BLaER1 (cell line): ENCODE measurements around the gene C16orf86.

ENCODE experiments used
- H3K27ac ChIP-seq: shearing (Covaris generic); formaldehyde crosslinking; 2 replicates; pipeline ENCODE4 v1.8.1; 2022
- H3K27me3 ChIP-seq: shearing (Covaris generic); formaldehyde crosslinking; 2 replicates; pipeline ENCODE4 v1.8.1; 2022
- H3K36me3 ChIP-seq: shearing (Covaris generic); formaldehyde crosslinking; 2 replicates; pipeline ENCODE4 v1.8.1; 2022
- H3K4me1 ChIP-seq: shearing (Covaris generic); formaldehyde crosslinking; 2 replicates; pipeline ENCODE4 v1.8.1; 2022
- H3K4me2 ChIP-seq: shearing (Covaris generic); formaldehyde crosslinking; 2 replicates; pipeline ENCODE4 v1.8.1; 2022
- H3K4me3 ChIP-seq: shearing (Covaris generic); formaldehyde crosslinking; 2 replicates; pipeline ENCODE4 v1.8.1; 2022
- H3K9ac ChIP-seq: shearing (Covaris generic); formaldehyde crosslinking; 2 replicates; pipeline ENCODE4 v1.8.1; 2022
- H3K9me3 ChIP-seq: shearing (Covaris generic); formaldehyde crosslinking; 2 replicates; pipeline ENCODE4 v1.8.1; 2022
- H4K20me1 ChIP-seq: shearing (Covaris generic); formaldehyde crosslinking; 2 replicates; pipeline ENCODE4 v1.8.1; 2022
- Cebpa-rat ChIP-seq: shearing (Covaris generic); IDR thresholded peaks from 2 replicates; pipeline ENCODE4 v1.8.1; 2022

Gene C16orf86

GRCh38 chr16:67666559-67667452 lies at the start of gene C16orf86, which contains the start of gene ENKD1:
Gene C16orf86, plus strand, starts transcription at chr16:67666814. Its CDS starts 157 bp downstream, at chr16:67666971.
Gene ENKD1, minus strand, starts transcription at chr16:67666750. Its CDS starts 308 bp downstream, at chr16:67666442.
- peak within 1 kb of the TSS; percentile 95 for H3K9ac ChIP-seq
- H3K4me3 ChIP-seq: peak within 1 kb of the TSS; percentile 88
- H3K4me2 ChIP-seq: peak within 1 kb of the TSS; percentile 99
- H3K4me1 ChIP-seq: peaks cover 58% of the 10 kb centered on the region
- H3K36me3 ChIP-seq: peaks cover 19% of the 10 kb centered on the region
- H3K27ac ChIP-seq: peak within 1 kb of the TSS; percentile 97
- peaks cover 7% of the 10 kb centered on the region; the same call in 1 of the 2 replicates for H4K20me1 ChIP-seq
- H3K27me3 ChIP-seq: no peaks in the 10 kb centered on the region
- no peak for TF ChIP-seq Cebpa-rat
- H3K9me3 ChIP-seq: no peaks in the 10 kb centered on the region

DNA sequence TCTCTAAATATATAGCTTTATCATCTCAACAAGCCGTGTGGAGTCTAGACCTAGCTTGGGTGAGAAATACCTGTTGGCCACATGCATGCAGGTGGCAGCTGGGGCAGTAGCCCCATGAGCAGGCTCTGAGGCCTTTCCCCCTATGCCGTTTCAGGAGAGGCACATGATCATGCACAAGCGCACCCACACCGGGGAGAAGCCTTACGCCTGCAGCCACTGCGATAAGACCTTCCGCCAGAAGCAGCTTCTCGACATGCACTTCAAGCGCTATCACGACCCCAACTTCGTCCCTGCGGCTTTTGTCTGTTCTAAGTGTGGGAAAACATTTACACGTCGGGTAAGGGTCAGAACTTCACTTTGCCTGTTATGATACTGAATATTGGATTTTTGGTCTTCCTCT lies 38.4 kb upstream of the C16orf86 start:
- Histone ChIP-seq H3K27ac (no peak overlapping the region), H4K20me1 (no peaks in the 10 kb centered on the region), H3K4me2 (no peak overlapping the region), H3K4me3 (no peak overlapping the region), H3K27me3 (no peaks in the 10 kb centered on the region), H3K9ac (no peak overlapping the region), H3K4me1 (no peaks in the 10 kb centered on the region), H3K9me3 (no peaks in the 10 kb centered on the region), H3K36me3 (peaks cover 97% of the 10 kb centered on the region)
- TF ChIP-seq Cebpa-rat: no peak

- no peak overlapping the region for H3K9ac ChIP-seq
- no peak for TF ChIP-seq Cebpa-rat
- H3K4me1 ChIP-seq: no peaks in the 10 kb centered on the region
- H4K20me1 ChIP-seq: no peaks in the 10 kb centered on the region
- no peaks in the 10 kb centered on the region for H3K9me3 ChIP-seq
- no peaks in the 10 kb centered on the region for H3K27me3 ChIP-seq
- no peak overlapping the region for H3K4me3 ChIP-seq
- no peak overlapping the region for H3K27ac ChIP-seq
- H3K4me2 ChIP-seq: no peak overlapping the region
- H3K36me3 ChIP-seq: peaks cover 98% of the 10 kb centered on the region
Measured at GRCh38 chr16:67632415-67633172, 34.0 kb upstream of the C16orf86 start.

- Histone ChIP-seq H3K4me2 (no peak overlapping the region), H3K27ac (no peak overlapping the region), H3K36me3 (peaks cover 86% of the 10 kb centered on the region), H3K9ac (no peak overlapping the region), H3K27me3 (no peaks in the 10 kb centered on the region), H3K9me3 (no peaks in the 10 kb centered on the region), H3K4me1 (peaks cover 14% of the 10 kb centered on the region), H4K20me1 (no peaks in the 10 kb centered on the region), H3K4me3 (no peak overlapping the region)
- no peak for TF ChIP-seq Cebpa-rat
Measured at GRCh38 chr16:67636713-67637112, 29.9 kb upstream of the C16orf86 start.

DNA sequence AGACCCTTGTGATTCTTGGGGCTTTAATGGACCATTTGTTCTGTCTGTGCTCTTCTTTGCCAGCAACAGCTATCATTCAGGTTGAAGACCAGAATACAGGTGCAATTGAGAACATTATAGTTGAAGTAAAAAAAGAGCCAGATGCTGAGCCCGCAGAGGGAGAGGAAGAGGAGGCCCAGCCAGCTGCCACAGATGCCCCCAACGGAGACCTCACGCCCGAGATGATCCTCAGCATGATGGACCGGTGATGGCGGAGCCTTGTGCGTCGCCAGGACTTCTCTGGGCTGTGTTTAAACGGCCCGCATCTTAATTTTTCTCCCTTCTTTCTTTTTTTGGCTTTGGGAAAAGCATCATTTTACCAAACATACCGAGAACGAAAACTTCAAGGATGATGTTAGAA lies 29.0 kb upstream of the C16orf86 start:
- Histone ChIP-seq H3K27ac (no peak overlapping the region), H3K36me3 (peaks cover 77% of the 10 kb centered on the region), H4K20me1 (no peaks in the 10 kb centered on the region), H3K4me2 (no peak overlapping the region), H3K9me3 (no peaks in the 10 kb centered on the region), H3K9ac (no peak overlapping the region), H3K4me3 (no peak overlapping the region), H3K4me1 (peaks cover 23% of the 10 kb centered on the region), H3K27me3 (no peaks in the 10 kb centered on the region)
- TF ChIP-seq Cebpa-rat: no peak

- Histone ChIP-seq H3K27me3 (no peaks in the 10 kb centered on the region), H4K20me1 (no peaks in the 10 kb centered on the region), H3K27ac (peak overlapping the region; percentile 8; the same call in 1 of the 2 replicates), H3K9me3 (no peaks in the 10 kb centered on the region), H3K9ac (0 out of 2 replicates have a peak overlapping the region, but pooled peaks have one; percentile 3), H3K4me2 (peak overlapping the region; percentile 15), H3K36me3 (peaks cover 44% of the 10 kb centered on the region), H3K4me3 (no peak overlapping the region), H3K4me1 (peaks cover 54% of the 10 kb centered on the region)
- TF ChIP-seq Cebpa-rat: no peak
Measured at GRCh38 chr16:67641779-67642708, 24.6 kb upstream of the C16orf86 start.

GRCh38 chr16:67644038-67644437 lies 22.6 kb upstream of the C16orf86 start:
- H4K20me1 ChIP-seq: no peaks in the 10 kb centered on the region
- H3K27me3 ChIP-seq: no peaks in the 10 kb centered on the region
- H3K4me3 ChIP-seq: no peak overlapping the region
- peaks cover 42% of the 10 kb centered on the region for H3K36me3 ChIP-seq
- peak overlapping the region; percentile 93 for H3K9ac ChIP-seq
- H3K4me2 ChIP-seq: peak overlapping the region; percentile 97
- H3K27ac ChIP-seq: peak overlapping the region; percentile 97
- peaks cover 54% of the 10 kb centered on the region for H3K4me1 ChIP-seq
- no peak for TF ChIP-seq Cebpa-rat
- no peaks in the 10 kb centered on the region for H3K9me3 ChIP-seq

DNA sequence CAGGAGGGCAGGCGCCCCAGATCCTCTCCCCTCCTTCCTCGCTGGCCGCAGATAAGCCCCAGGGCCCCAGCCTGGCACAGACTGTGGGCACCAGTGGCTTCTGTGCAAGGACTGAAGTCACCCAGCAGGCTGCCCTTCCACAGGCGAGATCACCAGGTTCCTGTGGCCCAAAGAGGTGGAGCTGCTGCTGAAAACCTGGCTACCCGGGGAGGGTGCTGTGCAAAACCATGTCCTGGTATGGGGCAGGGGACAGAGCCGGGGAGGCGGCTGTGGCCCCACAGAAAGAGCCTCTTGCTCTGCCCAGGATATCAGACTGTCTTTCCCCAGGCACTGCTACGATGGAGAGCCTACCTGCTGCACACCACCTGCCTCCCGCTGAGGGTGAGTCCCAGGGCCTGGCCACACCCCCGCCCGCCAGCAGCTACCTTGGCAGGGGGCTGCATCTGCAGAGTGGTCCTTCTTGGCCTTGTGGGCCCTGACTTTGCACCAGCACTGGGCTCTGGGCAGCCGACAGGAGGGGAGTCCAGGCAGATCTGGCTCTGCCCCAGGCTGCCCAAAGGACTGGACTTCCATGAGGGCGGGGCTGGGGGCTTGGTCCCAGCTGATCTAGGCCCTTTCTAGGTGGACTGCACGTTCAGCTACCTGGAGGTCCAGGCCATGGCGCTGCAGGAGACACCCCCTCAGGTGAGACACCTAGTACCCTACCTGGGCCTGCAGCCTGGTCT lies 21.1 kb upstream of the C16orf86 start:
- H3K9ac ChIP-seq: peak overlapping the region; percentile 93
- H3K4me2 ChIP-seq: peak overlapping the region; percentile 97
- H3K27ac ChIP-seq: peak overlapping the region; percentile 97

More for the DNA sequence above, 21.1 kb upstream of the C16orf86 start:
- no peaks in the 10 kb centered on the region for H4K20me1 ChIP-seq
- no peaks in the 10 kb centered on the region for H3K9me3 ChIP-seq
- peak overlapping the region; percentile 76 for H3K4me3 ChIP-seq
- TF ChIP-seq Cebpa-rat: no peak
- H3K36me3 ChIP-seq: peaks cover 44% of the 10 kb centered on the region
- no peaks in the 10 kb centered on the region for H3K27me3 ChIP-seq
- H3K4me1 ChIP-seq: peaks cover 45% of the 10 kb centered on the region
